ENCODE measurements around the gene SPAG8. TPM values are rescaled to one million over a fixed set of nuclear protein-coding genes. Genes with fewer than 3 reads are reported as not detected.

SPAG8 gene, protein sequence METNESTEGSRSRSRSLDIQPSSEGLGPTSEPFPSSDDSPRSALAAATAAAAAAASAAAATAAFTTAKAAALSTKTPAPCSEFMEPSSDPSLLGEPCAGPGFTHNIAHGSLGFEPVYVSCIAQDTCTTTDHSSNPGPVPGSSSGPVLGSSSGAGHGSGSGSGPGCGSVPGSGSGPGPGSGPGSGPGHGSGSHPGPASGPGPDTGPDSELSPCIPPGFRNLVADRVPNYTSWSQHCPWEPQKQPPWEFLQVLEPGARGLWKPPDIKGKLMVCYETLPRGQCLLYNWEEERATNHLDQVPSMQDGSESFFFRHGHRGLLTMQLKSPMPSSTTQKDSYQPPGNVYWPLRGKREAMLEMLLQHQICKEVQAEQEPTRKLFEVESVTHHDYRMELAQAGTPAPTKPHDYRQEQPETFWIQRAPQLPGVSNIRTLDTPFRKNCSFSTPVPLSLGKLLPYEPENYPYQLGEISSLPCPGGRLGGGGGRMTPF
- total RNA-seq, result 1 to 10 TPM; 1.3 to 1.9 TPM
- long read RNA-seq, partial matches to known transcripts, result 0 of 1 reads
- long read RNA-seq, other reads (novel, unspliced or antisense), result 0 of 1 reads

DNA sequence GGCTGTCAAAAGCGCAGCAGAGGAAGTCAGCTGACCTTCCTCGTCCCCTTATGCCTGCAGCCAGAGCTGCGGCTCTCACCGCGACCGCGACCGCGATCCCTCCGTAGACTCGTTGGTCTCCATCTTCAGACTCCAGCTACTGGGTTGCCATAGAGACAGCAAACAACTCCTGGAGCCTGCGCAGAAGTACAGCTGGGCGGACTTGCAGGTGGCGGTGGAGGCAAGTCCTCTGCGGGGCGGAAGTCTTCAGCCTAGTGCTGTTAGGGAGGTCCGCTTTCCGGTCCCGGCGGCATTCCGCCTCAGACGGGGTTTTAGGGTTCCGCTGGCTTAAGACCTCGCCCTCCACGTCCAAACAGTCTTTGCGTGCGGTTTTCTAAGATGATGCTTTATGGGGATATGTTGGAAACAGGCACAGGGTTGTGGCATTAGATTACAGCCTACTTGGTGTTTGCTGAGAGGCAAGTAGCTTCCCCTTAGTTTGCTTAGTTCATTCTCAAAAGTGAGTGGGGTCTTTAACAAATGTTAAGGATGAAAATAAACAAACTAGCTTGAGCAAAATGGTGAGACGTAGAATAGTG is at the start of gene SPAG8:
Gene SPAG8 (minus strand): TSS at position 238 of the 578 bp plus-strand sequence. CDS start 115 bp downstream, at position 123.
- DNase-seq (peak; percentile 96), ATAC-seq (peak; percentile 69 to 72)
- intact Hi-C loops (cut with DNase I), result no loop called here

DNA sequence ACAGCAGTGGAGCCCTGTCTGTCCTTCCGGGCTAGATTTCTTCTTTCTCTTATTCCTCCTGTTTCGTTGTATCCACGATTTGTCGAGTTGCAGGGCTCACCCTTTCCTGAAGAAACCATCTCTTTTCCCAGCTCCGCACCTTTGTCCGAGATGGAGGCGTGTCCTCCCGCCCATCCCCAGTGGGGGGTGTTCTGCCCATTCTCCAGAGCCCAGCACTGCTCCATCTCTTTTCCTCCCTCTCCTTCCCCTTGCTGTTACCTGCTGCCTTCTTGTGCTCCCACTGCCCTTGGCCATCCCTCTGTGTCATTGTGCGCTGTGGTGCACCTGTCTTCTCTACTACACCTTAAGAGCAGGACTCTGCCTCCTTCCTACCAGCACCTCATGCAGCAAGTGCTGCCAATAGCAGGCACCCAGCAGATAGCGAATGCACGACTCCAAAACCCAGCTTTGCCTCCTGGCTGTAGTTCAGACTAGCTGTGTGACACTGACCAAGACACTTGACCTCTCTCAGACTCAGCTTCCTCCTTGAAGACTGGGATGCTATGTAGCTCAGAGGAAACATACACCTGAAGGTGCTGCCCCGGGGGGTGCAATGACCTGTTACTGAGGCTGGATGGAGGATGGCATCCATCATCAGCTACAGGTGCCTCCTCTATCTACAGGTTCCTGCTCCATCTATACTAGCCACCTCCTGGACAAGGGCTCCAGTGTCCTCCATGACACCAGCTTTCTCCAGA is 49.3 kb upstream of the SPAG8 start:
- intact Hi-C loops (cut with DNase I), result no loop called here
- DNase-seq (no peak), ATAC-seq (no peak)

DNA sequence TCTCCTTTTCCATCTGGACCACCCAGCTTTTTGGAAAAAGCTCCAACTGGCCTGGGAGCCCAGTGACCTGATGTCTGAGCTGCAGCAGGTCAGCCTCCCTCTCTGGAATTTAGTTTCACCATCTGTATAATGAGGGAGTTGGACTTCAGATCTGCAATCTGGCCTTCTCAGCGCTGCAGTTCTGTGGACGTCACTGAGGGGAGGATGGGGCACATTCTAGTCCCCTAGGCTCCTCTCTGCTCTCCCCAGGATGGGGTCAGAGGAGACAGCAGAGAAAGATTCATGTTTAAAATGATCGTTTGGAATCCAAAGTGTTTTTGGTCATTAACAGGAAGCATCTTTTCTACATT is 47.9 kb upstream of the SPAG8 start:
- ATAC-seq (no peak), DNase-seq (no peak)
- intact Hi-C loops (cut with DNase I), result no loop called here

GRCh38 chr9:35859310-35859989 is 47.4 kb upstream of the SPAG8 start:
- ATAC-seq, result peak in 1 of 2 donors; percentile 72
- intact Hi-C loops (cut with DNase I), result no loop called here
- no peak for DNase-seq

DNA sequence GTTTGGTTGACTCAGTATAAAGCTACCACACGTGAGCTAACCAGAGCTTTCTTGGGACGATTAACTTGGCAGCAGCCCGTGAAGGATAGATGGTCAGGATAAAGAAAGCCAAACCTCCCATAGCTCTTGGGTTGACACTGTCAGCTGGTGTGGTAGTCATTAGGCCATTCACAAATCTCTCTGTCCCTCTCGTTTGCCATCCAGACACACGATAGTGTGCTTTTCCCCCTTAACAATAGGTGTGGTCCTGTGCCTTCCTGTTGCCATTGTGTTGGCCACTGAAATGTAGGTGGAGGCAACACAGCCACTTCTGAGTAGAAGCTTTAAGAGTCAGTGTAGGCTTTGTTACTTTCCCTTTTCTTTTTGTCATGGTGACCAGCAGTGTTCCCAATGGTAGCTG is 46.4 kb upstream of the SPAG8 start:
- ATAC-seq (no peak), DNase-seq (no peak)
- intact Hi-C loops (cut with DNase I), result no loop called here

- DNase-seq (no peak), ATAC-seq (no peak)
- intact Hi-C loops (cut with DNase I), result no loop called here
These were observed 44.8 kb upstream of the SPAG8 start for GRCh38 chr9:35856882-35857281.

- ATAC-seq (no peak), DNase-seq (no peak)
- intact Hi-C loops (cut with DNase I), result no loop called here
These were observed 44.1 kb upstream of the SPAG8 start for GRCh38 chr9:35856206-35856605.

DNA sequence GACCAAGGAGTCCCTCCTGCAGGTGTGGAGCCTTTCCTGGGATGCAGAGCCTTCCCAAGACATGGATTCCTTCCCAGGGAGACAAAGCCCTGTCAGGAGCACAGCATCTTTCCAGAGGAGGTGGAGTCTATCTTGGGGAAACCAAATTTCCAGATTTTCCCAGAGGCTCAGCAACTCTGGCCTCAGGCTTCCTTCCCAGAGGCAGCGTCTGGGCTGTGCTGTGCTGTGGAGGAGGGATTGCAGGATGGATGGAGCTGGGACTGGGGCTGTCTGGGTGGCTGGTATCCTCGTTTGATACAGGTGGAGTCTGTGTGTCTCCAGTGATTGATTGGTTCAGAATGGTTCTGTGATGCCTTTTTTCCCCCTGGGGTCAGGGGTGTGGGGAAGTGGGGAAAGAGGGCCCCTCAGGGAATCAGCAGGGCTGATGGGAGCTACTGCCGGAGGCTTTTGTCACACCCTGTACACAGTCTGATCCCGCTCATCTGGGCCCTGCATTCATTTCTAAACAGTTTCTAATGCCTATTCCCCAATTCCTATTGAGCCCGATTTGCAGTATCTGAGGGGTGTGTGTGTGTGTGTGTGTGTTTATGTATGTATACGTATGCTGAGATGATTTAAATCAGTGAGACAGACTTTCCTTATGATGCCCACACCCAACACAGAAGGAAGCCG is 42.2 kb upstream of the SPAG8 start:
- ATAC-seq (no peak), DNase-seq (no peak)
- intact Hi-C loops (cut with DNase I), result no loop called here

- no peak for DNase-seq
- no peak for ATAC-seq
- intact Hi-C loops (cut with DNase I), result no loop called here
These were observed 41.1 kb upstream of the SPAG8 start for GRCh38 chr9:35852876-35853865.

- DNase-seq, result no peak
- intact Hi-C loops (cut with DNase I), result no loop called here
- ATAC-seq, result no peak
These were observed 40.3 kb upstream of the SPAG8 start for GRCh38 chr9:35852267-35852815.

GRCh38 chr9:35847792-35848572 is 35.9 kb upstream of the SPAG8 start:
- DNase-seq, result no peak
- intact Hi-C loops (cut with DNase I), result no loop called here
- ATAC-seq, result peak; percentile 72 to 83

DNA sequence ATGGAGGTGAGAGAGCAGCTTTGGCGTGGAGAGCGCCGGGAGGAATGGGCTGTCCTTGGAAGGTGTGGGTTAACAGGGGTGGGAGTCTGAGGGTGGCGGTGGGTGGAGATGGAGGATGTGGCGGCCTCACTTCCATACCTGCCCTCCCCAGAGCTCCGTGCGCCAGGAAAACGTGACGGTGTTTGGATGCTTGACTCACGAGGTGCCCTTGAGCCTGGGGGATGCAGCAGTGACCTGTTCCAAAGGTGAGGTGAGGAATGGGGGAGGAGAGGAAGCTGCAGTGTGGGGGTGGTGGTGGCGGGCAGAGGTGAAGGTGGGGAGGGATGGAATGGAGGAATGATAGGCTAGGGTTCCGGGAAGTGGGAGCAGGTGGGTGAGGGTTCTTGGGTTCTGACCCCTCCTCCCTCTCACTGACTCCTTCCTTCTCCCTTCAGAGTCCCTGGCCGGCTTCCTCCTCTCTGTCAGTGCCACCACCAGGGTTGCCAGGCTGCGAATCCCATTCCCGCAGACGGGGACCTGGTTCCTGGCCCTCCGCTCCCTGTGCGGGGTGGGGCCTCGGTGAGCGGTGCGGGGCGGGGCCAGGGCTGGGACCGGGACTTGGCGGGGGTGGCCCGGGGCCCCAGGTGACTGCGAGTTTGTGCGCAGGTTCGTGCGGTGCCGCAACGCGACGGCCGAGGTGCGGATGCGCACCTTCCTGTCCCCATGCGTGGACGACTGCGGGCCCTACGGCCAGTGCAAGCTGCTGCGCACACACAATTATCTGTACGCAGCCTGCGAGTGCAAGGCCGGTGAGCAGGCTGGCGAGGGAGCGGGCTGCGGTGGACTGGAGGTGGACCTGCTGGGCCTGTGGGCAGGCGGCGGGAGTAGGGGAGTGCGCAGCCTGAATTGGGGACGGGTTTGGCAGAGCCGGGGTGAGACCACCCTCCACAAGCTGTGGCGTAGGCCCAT is 34.0 kb upstream of the SPAG8 start:
- intact Hi-C loops (cut with DNase I), result no loop called here
- DNase-seq, result no peak
- peak; percentile 12 to 44 for ATAC-seq

DNA sequence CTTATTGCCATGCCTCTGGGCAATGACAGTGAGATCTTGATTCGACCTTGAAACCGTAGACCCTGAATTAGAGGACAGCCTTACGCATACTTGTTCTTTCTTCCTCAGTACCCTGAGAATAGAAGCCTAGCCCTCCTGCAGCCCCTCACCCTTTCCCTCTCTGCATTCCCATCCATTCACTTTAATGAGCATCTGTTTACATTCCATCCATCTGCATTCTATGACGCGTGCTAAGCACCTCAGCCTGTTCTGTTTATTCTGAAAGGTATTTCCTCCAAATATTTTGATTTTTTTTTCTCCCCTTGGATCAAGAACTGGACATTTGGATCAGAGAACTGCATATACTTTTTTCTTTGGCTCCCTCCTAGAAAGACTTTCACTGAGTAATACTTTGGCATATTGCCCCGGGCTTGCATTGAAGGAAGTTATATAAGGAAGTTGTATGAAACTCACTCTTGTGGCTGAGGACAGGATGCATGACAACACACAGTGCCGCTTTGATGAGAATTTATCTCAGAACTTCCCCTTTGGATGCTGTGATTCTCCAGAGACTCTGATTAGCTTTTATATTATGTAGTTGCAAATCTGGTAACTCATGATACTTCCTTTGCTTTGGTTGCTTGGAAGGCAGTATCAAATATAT is 32.7 kb upstream of the SPAG8 start:
- DNase-seq (peak; percentile 59), ATAC-seq (peak; percentile 38 to 68)
- intact Hi-C loops (cut with DNase I), result no loop called here

DNA sequence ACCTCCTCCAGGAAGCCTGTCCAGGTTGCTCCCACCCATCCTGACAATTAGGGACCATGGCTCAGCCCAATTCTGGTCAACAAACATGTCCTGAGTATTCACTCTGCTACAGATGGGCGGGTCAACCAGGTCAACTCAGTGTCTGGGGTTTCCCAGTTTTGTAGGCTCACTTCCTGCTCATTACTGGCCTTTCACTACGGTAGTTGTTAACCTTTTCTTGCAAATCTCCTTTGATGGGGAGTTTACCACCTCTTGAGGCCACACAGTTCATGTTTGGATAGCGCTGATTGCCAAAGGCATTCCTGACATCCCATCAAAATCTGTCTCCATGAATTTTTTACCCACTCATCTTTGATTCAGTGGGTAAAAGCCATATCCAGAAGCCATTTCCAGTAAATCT is 30.7 kb upstream of the SPAG8 start:
- intact Hi-C loops (cut with DNase I), result no loop called here
- no peak for ATAC-seq
- no peak for DNase-seq

Data from left cardiac atrium (tissue), 4 donors.